PC-9 (cell line): ENCODE results near the gene HS3ST3B1.

Source experiments
- CTCF ChIP-seq: fragments of 200-600 bp; sonication (generic); conservative IDR thresholded peaks from 2 replicates; pipeline ENCODE4 v1.6.1; 2017; ENCODE audit warnings: mixed run types, antibody characterized with exemption, mild to moderate bottlenecking, moderate library complexity
- EZH2 ChIP-seq: fragments of 200-600 bp; sonication (generic); IDR thresholded peaks from 2 replicates; pipeline ENCODE4 v1.8.0; 2017; ENCODE audit warnings: antibody characterized with exemption, low read depth

- TF ChIP-seq EZH2 = no peak
- no peak for TF ChIP-seq CTCF
Measured at GRCh38 chr17:14320098-14320497, 19.2 kb downstream of the HS3ST3B1 start.
